ENCODE results near the gene AGGF1. TPM values are rescaled to one million over a fixed set of nuclear protein-coding genes. Genes with fewer than 3 reads are reported as not detected.

Gene AGGF1
- total RNA-seq, 1 experiment from 2014 or later: 23.2 TPM

- ATAC-seq (no peak), DNase-seq (ENCODE audit: low spot score) (no peak)
- Mint-ChIP-seq H3K4me1 (no peaks in the 10 kb centered on the region), H3K27me3 (ENCODE audit: low read depth) (no peaks in the 10 kb centered on the region), H3K9me3 (peaks cover 5% of the 10 kb centered on the region; the same call in 1 of the 2 replicates), H3K27ac (no peak overlapping the region), H3K36me3 (no peaks in the 10 kb centered on the region), H3K4me3 (no peak overlapping the region)
- TF ChIP-seq SP1 (CRISPR knock-in tag; conservative IDR thresholded peaks at IDR 0.05) (no peak), SMAD3 (CRISPR knock-in tag; IDR thresholded peaks at IDR 0.05; ENCODE audit: borderline replicate concordance) (no peak), IRF1 (CRISPR knock-in tag; IDR thresholded peaks at IDR 0.05) (no peak), CBFB (CRISPR knock-in tag; IDR thresholded peaks at IDR 0.05; ENCODE audit: low read depth) (no peak), ZNF219 (CRISPR knock-in tag; IDR thresholded peaks at IDR 0.05; ENCODE audit: borderline replicate concordance) (no peak), ARID4B (CRISPR knock-in tag; IDR thresholded peaks at IDR 0.05; ENCODE audit: borderline replicate concordance) (no peak), CTCF (IDR thresholded peaks at IDR 0.05) (no peak), CREB1 (CRISPR knock-in tag; IDR thresholded peaks at IDR 0.05) (no peak), ZNF396 (CRISPR knock-in tag; IDR thresholded peaks at IDR 0.05; ENCODE audit: borderline replicate concordance) (no peak), ZNF232 (CRISPR knock-in tag; IDR thresholded peaks at IDR 0.05) (no peak), NFATC4 (CRISPR knock-in tag; IDR thresholded peaks at IDR 0.05) (no peak), STAT6 (CRISPR knock-in tag; conservative IDR thresholded peaks at IDR 0.05; ENCODE audit: low read depth) (no peak), ZNF532 (CRISPR knock-in tag; IDR thresholded peaks at IDR 0.05; ENCODE audit: borderline replicate concordance) (no peak), MYBL2 (CRISPR knock-in tag; IDR thresholded peaks at IDR 0.05) (no peak), ZNF425 (CRISPR knock-in tag; conservative IDR thresholded peaks at IDR 0.05) (no peak), TEAD4 (CRISPR knock-in tag; IDR thresholded peaks at IDR 0.05) (no peak), FOXP1 (CRISPR knock-in tag; IDR thresholded peaks at IDR 0.05; ENCODE audit: borderline replicate concordance) (no peak), IRF2 (CRISPR knock-in tag; IDR thresholded peaks at IDR 0.05; ENCODE audit: borderline replicate concordance, low read depth) (no peak), HMGXB4 (CRISPR knock-in tag; IDR thresholded peaks at IDR 0.05) (no peak), ZNF671 (CRISPR knock-in tag; IDR thresholded peaks at IDR 0.05) (no peak)
- ChIA-PET CTCF (no interaction called here), POLR2A (no interaction called here)
Measured at GRCh38 chr5:76980518-76981144, 49.6 kb upstream of the AGGF1 start.
